ENCODE results near the gene PCDHB8.
"Not testable (repeated sequence)": the region's sequence is repeated elsewhere in the genome, so short reads cannot be mapped to it uniquely, and the experiment has no call there.

DNA sequence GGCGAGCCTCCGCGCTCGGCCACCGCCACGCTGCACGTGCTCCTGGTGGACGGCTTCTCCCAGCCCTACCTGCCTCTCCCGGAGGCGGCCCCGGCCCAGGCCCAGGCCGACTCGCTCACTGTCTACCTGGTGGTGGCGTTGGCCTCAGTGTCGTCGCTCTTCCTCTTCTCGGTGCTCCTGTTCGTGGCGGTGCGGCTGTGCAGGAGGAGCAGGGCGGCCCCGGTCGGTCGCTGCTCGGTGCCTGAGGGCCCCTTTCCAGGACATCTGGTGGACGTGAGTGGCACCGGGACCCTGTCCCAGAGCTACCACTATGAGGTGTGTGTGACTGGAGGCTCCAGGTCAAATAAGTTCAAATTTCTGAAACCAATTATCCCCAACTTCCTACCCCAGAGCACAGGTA, 33.3 kb downstream of the PCDHB8 start:
- TF ChIP-seq, protein P1, sequence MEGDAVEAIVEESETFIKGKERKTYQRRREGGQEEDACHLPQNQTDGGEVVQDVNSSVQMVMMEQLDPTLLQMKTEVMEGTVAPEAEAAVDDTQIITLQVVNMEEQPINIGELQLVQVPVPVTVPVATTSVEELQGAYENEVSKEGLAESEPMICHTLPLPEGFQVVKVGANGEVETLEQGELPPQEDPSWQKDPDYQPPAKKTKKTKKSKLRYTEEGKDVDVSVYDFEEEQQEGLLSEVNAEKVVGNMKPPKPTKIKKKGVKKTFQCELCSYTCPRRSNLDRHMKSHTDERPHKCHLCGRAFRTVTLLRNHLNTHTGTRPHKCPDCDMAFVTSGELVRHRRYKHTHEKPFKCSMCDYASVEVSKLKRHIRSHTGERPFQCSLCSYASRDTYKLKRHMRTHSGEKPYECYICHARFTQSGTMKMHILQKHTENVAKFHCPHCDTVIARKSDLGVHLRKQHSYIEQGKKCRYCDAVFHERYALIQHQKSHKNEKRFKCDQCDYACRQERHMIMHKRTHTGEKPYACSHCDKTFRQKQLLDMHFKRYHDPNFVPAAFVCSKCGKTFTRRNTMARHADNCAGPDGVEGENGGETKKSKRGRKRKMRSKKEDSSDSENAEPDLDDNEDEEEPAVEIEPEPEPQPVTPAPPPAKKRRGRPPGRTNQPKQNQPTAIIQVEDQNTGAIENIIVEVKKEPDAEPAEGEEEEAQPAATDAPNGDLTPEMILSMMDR (IDR thresholded peaks at IDR 0.05 in 4 of 5, conservative IDR thresholded peaks at IDR 0.05 in 1 of 5): not testable (repeated sequence)
- TF ChIP-seq POLR2A (IDR thresholded peaks at IDR 0.05): not testable (repeated sequence)

Measured in gastrocnemius medialis (tissue), 4 donors.